Left lung (tissue), 10 donors: ENCODE measurements around the gene SEC23B. TPM values are rescaled to one million over a fixed set of nuclear protein-coding genes. Genes with fewer than 3 reads are reported as not detected.
A peak's percentile ranks its signal among the peaks of the same experiment; 100 is the strongest.

Source experiments
- ATAC-seq: fragments of 200-7000 bp; cut with Tn5 transposase; one replicate; pipeline ENCODE4 v1.9.1; 2020; ENCODE audit warnings: moderate library complexity
- DNase-seq, 4 donors: peaks; one replicate each; pipeline ENCODE4 v3.0.0-alpha.2; 2013 to 2020
- H3K27ac ChIP-seq, 2 donors: fragments of 200-600 bp; sonication (generic) in 1 of 2; one replicate each; pipeline versions ENCODE4 v1.5.0 to v1.8.0; 2020 to 2021
- H3K27me3 ChIP-seq, 2 donors: fragments of 200-600 bp; sonication (generic) in 1 of 2; one replicate each; pipeline versions ENCODE4 v1.5.0 to v1.8.0; 2020 to 2021
- H3K36me3 ChIP-seq, 2 donors: fragments of 200-600 bp; sonication (generic) in 1 of 2; one replicate each; pipeline versions ENCODE4 v1.5.0 to v1.8.0; 2020 to 2021
- H3K4me1 ChIP-seq, 2 donors: fragments of 200-600 bp; one replicate each; pipeline ENCODE4 v1.8.0; 2021
- H3K4me3 ChIP-seq, 2 donors: fragments of 200-600 bp; sonication (generic) in 1 of 2; one replicate each; pipeline versions ENCODE4 v1.5.0 to v1.8.0; 2020 to 2021; ENCODE audit warnings: mild to moderate bottlenecking in 1 of 2
- H3K9me3 ChIP-seq, 2 donors: fragments of 200-600 bp; sonication (generic) in 1 of 2; one replicate each; pipeline versions ENCODE4 v1.5.0 to v1.8.0; 2020 to 2021
- CTCF ChIP-seq, 2 donors: fragments of 200-600 bp; sonication (generic) in 1 of 2; IDR thresholded peaks; one replicate each; pipeline versions ENCODE4 v1.5.0 to v1.8.0; 2021; ENCODE audit warnings: antibody characterized with exemption in 2 of 2
- intact Hi-C, 2 donors: fragments of 100-400 bp; cut with DNase I; formaldehyde crosslinking; loops; one replicate each; pipeline versions ENCODE4 v1.11.2 to v1.14.2; 2022
- polyA plus RNA-seq, 6 donors: library from polyadenylated mRNA; unstranded; fragments of 120-200 nt; gene quantifications; one replicate each; pipeline ENCODE4 v1.2.1, GENCODE V29; 2013; ENCODE audit not compliant: insufficient read length in 6 of 6
- total RNA-seq, 2 donors: library from RNA; stranded (reverse); fragmentation: NEBNext Ultra II Directional; extraction: Animal tissue kit (Norgen Biotek cat#: 25700); gene quantifications; one replicate each; pipeline ENCODE4 v1.2.1, GENCODE V29; 2021
- donor health status: DM: no; HTN: yes; CAD: no.
- donor health status: DM: no; HTN: no; CAD: no.

Gene SEC23B
- total and polyA plus RNA-seq, 8 donors, result 42.0 to 93.6 (median 46.4) TPM

- no peak overlapping the region for H3K27ac ChIP-seq
- intact Hi-C loops, result no loop called here
- no peak for ATAC-seq
- no peak overlapping the region for H3K4me3 ChIP-seq
- H3K27me3 ChIP-seq, result no peaks in the 10 kb centered on the region
- H3K36me3 ChIP-seq, result no peaks in the 10 kb centered on the region
- DNase-seq, result no peak
- H3K9me3 ChIP-seq, result no peaks in the 10 kb centered on the region
- H3K4me1 ChIP-seq, result no peaks in the 10 kb centered on the region
- no peak for TF ChIP-seq CTCF (IDR thresholded peaks at IDR 0.05)
Measured at GRCh38 chr20:18578581-18578980, 70.8 kb downstream of the SEC23B start.

DNA sequence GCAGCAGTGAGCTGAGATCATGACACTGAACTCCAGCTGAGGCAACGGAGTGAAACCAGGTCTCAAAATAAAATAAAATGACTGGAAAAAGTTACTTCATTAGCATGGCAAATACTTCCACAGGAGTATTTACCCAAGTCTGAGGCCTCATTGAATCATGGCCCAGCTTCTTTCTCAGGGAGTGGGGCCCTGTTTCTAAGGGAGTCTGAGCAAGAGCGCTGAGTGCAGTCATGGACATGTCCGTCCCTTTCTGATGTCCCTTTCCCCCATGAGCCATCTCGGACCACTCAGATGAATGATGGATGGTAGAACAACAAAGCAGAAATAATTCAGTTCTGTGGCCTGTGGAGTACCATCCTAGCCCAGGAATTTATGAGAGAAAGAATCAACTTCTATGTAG is 72.3 kb downstream of the SEC23B start:
- no peak overlapping the region for H3K27ac ChIP-seq
- no peaks in the 10 kb centered on the region for H3K9me3 ChIP-seq
- no peaks in the 10 kb centered on the region for H3K4me1 ChIP-seq
- TF ChIP-seq CTCF (IDR thresholded peaks at IDR 0.05), result no peak
- DNase-seq (no peak), ATAC-seq (no peak)
- intact Hi-C loops, result no loop called here
- H3K4me3 ChIP-seq, result no peak overlapping the region
- no peaks in the 10 kb centered on the region for H3K36me3 ChIP-seq
- H3K27me3 ChIP-seq, result no peaks in the 10 kb centered on the region

- ATAC-seq (no peak), DNase-seq (no peak)
- H3K27ac ChIP-seq, result no peak overlapping the region
- peaks cover 0 to 10% of the 10 kb centered on the region in 2 donors for H3K4me1 ChIP-seq
- no peaks in the 10 kb centered on the region for H3K27me3 ChIP-seq
- TF ChIP-seq CTCF (IDR thresholded peaks at IDR 0.05), result no peak
- intact Hi-C loops, result no loop called here
- H3K36me3 ChIP-seq, result no peaks in the 10 kb centered on the region
- no peaks in the 10 kb centered on the region for H3K9me3 ChIP-seq
- no peak overlapping the region for H3K4me3 ChIP-seq
Measured at GRCh38 chr20:18585134-18585533, 77.4 kb downstream of the SEC23B start.

DNA sequence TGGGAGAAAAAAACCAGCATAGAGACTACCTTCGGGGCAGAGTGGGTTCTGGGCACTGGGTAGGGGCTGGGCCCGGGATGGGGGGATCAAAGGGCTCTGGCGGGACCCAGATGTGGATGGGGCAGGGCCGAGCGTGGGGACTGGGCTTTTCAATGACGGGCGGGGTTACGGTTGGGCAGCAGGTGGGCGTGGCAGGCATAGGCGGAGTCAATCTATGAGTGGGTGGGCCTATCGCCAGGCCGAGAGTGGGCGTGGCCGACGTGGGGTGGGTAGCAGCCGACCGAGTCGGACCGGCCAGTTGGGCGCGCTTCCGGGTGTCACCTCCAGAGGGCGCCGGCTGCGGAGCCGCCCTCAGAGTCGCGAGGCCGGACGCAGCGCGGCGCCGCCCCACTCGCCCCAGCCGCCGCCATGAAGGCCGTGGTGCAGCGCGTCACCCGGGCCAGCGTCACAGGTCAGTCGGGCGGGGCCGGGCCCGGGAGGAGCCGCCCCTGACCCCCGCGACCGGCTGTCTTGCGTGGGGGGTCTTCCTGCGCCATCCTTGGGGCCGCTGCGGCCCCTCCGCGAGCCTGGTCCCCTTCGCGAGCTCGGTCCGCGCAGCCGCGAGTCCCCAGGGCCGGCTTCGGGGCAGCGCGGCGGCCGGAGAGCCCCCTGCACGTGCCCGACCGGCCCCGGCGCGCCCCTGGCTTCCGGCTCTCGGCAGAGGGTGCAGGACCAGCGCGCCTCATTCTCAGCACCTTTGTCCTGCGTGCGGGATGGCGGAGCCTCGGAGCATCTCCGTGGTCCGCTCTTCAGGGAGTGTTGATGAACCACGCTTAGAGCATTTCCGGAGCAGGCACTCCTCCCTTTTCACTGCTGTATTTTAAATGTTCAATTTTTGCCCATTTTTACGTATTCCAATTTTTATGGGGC is 80.2 kb downstream of the SEC23B start, which contains the start of gene DTD1:
DTD1 (plus strand) TSS at position 390 of the 909 bp plus-strand sequence; CDS start at position 409, 19 bp downstream.
- peak within 1 kb of the TSS in 1 of 2 donors; percentile 78 for H3K27ac ChIP-seq
- intact Hi-C loops, result no loop called here

More for the DNA sequence above, 80.2 kb downstream of the SEC23B start, which contains the start of gene DTD1:
- peak within 1 kb of the TSS; percentile 78 to 82 for H3K4me3 ChIP-seq
- H3K36me3 ChIP-seq, result no peaks in the 10 kb centered on the region
- no peaks in the 10 kb centered on the region for H3K27me3 ChIP-seq
- peak; percentile 65 to 76 for TF ChIP-seq CTCF (IDR thresholded peaks at IDR 0.05)
- H3K4me1 ChIP-seq, result peaks cover 0 to 10% of the 10 kb centered on the region in 2 donors
- ATAC-seq (peak; percentile 98), DNase-seq (peak; percentile 64 to 99 (median 90))
- H3K9me3 ChIP-seq, result no peaks in the 10 kb centered on the region
